ENCODE results near the gene IYD.

Gene IYD

GRCh38 chr6:150368762-150369161 lies at the start of gene IYD:
Gene IYD (plus strand): TSS chr6:150369012. CDS start chr6:150369032, 20 bp downstream.
- no peak for DNase-seq (ENCODE audit: low spot score)

- no peak for DNase-seq (ENCODE audit: low spot score)
These were observed 48.9 kb upstream of the IYD start for GRCh38 chr6:150319924-150320323.

- no peak for DNase-seq (ENCODE audit: low spot score)
These were observed 48.4 kb upstream of the IYD start for GRCh38 chr6:150320442-150320841.

GRCh38 chr6:150322466-150322871 lies 46.3 kb upstream of the IYD start:
- no peak for DNase-seq (ENCODE audit: low spot score)

- DNase-seq (ENCODE audit: low spot score), result no peak
These were observed 45.6 kb upstream of the IYD start for GRCh38 chr6:150323205-150323604.

GRCh38 chr6:150324044-150324443 lies 44.8 kb upstream of the IYD start:
- no peak for DNase-seq (ENCODE audit: low spot score)

GRCh38 chr6:150325066-150325772 lies 43.6 kb upstream of the IYD start:
- no peak for DNase-seq (ENCODE audit: low spot score)

GRCh38 chr6:150327117-150327774 lies 41.6 kb upstream of the IYD start:
- no peak for DNase-seq (ENCODE audit: low spot score)

GRCh38 chr6:150328744-150329405 lies 39.9 kb upstream of the IYD start:
- DNase-seq (ENCODE audit: low spot score), result no peak

- no peak for DNase-seq (ENCODE audit: low spot score)
These were observed 37.5 kb upstream of the IYD start for GRCh38 chr6:150331344-150331743.

GRCh38 chr6:150332939-150333584 lies 35.8 kb upstream of the IYD start:
- DNase-seq (ENCODE audit: low spot score), result no peak

GRCh38 chr6:150333585-150333941 lies 35.2 kb upstream of the IYD start:
- DNase-seq (ENCODE audit: low spot score), result no peak

- peak; percentile 48 for DNase-seq (ENCODE audit: low spot score)
These were observed 33.7 kb upstream of the IYD start for GRCh38 chr6:150334790-150335783.

- DNase-seq (ENCODE audit: low spot score), result peak; percentile 67
These were observed 32.5 kb upstream of the IYD start for GRCh38 chr6:150336299-150336698.

- DNase-seq (ENCODE audit: low spot score), result no peak
These were observed 32.1 kb upstream of the IYD start for GRCh38 chr6:150336708-150337107.

- no peak for DNase-seq (ENCODE audit: low spot score)
These were observed 26.7 kb upstream of the IYD start for GRCh38 chr6:150342126-150342525.

GRCh38 chr6:150343434-150343833 lies 25.4 kb upstream of the IYD start:
- no peak for DNase-seq (ENCODE audit: low spot score)

- DNase-seq (ENCODE audit: low spot score), result no peak
These were observed 23.0 kb upstream of the IYD start for GRCh38 chr6:150345781-150346180.

- no peak for DNase-seq (ENCODE audit: low spot score)
These were observed 22.5 kb upstream of the IYD start for GRCh38 chr6:150346346-150346745.

- no peak for DNase-seq (ENCODE audit: low spot score)
These were observed 21.0 kb upstream of the IYD start for GRCh38 chr6:150347845-150348244.

- no peak for DNase-seq (ENCODE audit: low spot score)
These were observed 19.3 kb upstream of the IYD start for GRCh38 chr6:150349546-150349945.
